Measurements from ENCODE around the gene VPS54. TPM values are rescaled to one million over a fixed set of nuclear protein-coding genes. Genes with fewer than 3 reads are reported as not detected.

VPS54 gene
- total RNA-seq, 1 experiment from 2014 or later: 12.4 TPM

GRCh38 chr2:63875559-63876245 lies 143.5 kb downstream of the VPS54 start:
- Histone ChIP-seq H3K4me1 (ENCODE audit: control insufficient read depth in 1 of 2, insufficient read depth in 2 of 2, low read length in 2 of 2) (peaks cover 9 to 13% of the 10 kb centered on the region in 2 experiments), H3K4me3 (replicated peaks in 1 of 2; ENCODE audit: low read depth in 1 of 2, low read length in 2 of 2) (no peak overlapping the region), H3K9ac (ENCODE audit: low read length) (no peak overlapping the region), H3K36me3 (ENCODE audit: control insufficient read depth in 1 of 2, insufficient read depth in 2 of 2, low read length in 2 of 2) (0 out of 4 replicates have a peak, but pooled peaks cover 0 to 14% of the 10 kb centered on the region in 2 experiments), H3K79me2 (ENCODE audit: insufficient read depth, low read length) (no peaks in the 10 kb centered on the region), H3K9me3 (ENCODE audit: control insufficient read depth in 1 of 2, insufficient read depth in 1 of 2, low read depth in 1 of 2, low read length in 2 of 2) (no peaks in the 10 kb centered on the region; a peak in 1 of 4 replicates), H3K4me2 (ENCODE audit: low read length) (no peak overlapping the region), H2AFZ (ENCODE audit: low read depth, low read length, poor library complexity, severe bottlenecking) (no peak overlapping the region), H4K20me1 (ENCODE audit: insufficient read depth) (no peaks in the 10 kb centered on the region), H3K27ac (ENCODE audit: low read depth, low read length) (no peak overlapping the region), H3K9me2 (ENCODE audit: insufficient read depth) (no peaks in the 10 kb centered on the region), H3K27me3 (ENCODE audit: insufficient read depth, low read length) (no peaks in the 10 kb centered on the region)
- no peak for TF ChIP-seq FOSL1 (IDR thresholded peaks at IDR 0.05; ENCODE audit: low read depth)
- no peak for TF ChIP-seq SRF (IDR thresholded peaks at IDR 0.05; ENCODE audit: low read depth)
- no peak for TF ChIP-seq RAD21 (IDR thresholded peaks at IDR 0.05; ENCODE audit: low read depth)
- no peak for TF ChIP-seq ZNF274 (IDR thresholded peaks at IDR 0.05; ENCODE audit: low read depth, low read length)
- TF ChIP-seq ELF1 (IDR thresholded peaks at IDR 0.05; ENCODE audit: borderline replicate concordance, low read depth): no peak
- TF ChIP-seq ZFX (IDR thresholded peaks at IDR 0.05): no peak
- TF ChIP-seq SIN3A (IDR thresholded peaks at IDR 0.05; ENCODE audit: low read depth): no peak
- no peak for TF ChIP-seq JUND (IDR thresholded peaks at IDR 0.05)
- no peak for TF ChIP-seq POLR2AphosphoS5 (IDR thresholded peaks at IDR 0.05; ENCODE audit: low read depth, low read length)
- no peak for TF ChIP-seq SP1 (IDR thresholded peaks at IDR 0.05; ENCODE audit: low read depth)
- no peak for TF ChIP-seq EGR1 (IDR thresholded peaks at IDR 0.05; ENCODE audit: low read depth)
- no peak for TF ChIP-seq MAX (IDR thresholded peaks at IDR 0.05)
- TF ChIP-seq EZH2 (IDR thresholded peaks at IDR 0.05): no peak
- TF ChIP-seq CEBPB (IDR thresholded peaks at IDR 0.05; ENCODE audit: low read depth): no peak
- POLR2A ChIA-PET: no interaction called here
- RAD21 ChIA-PET (ENCODE audit: low non-redundant PET in 1 of 2, low total read pairs in 2 of 2, uncharacterized antibody in 2 of 2, unreplicated experiment in 2 of 2): no interaction called here
- DNase-seq (ENCODE audit: low read depth, low spot score) (no peak), ATAC-seq (no peak)
- CTCF ChIA-PET: no interaction called here
- no TSS peak for BruUV-seq (replicated peaks)
- intact Hi-C loops (cut with micrococcal nuclease): no loop called here
